ENCODE data around the gene TOR4A. TPM values are rescaled to one million over a fixed set of nuclear protein-coding genes. Genes with fewer than 3 reads are reported as not detected.

Gene TOR4A
- total RNA-seq, 2 donors from 2014 or later, result 59.3 to 60.8 TPM

GRCh38 chr9:137265496-137266161, 11.9 kb upstream of the TOR4A start:
- ATAC-seq (no peak), DNase-seq (no peak)
- intact Hi-C loops (cut with DNase I, micrococcal nuclease), result no loop called here

GRCh38 chr9:137266162-137266527, 11.4 kb upstream of the TOR4A start:
- intact Hi-C loops (cut with DNase I, micrococcal nuclease), result no loop called here
- ATAC-seq (no peak), DNase-seq (no peak)

- DNase-seq (no peak), ATAC-seq (no peak)
- intact Hi-C loops (cut with DNase I, micrococcal nuclease), result no loop called here
Measured at GRCh38 chr9:137266585-137267453, 10.7 kb upstream of the TOR4A start.

- no peak for ATAC-seq
- no peak for DNase-seq
- intact Hi-C loops (cut with DNase I, micrococcal nuclease), result no loop called here
Measured at GRCh38 chr9:137267933-137268355, 9.6 kb upstream of the TOR4A start.

DNA sequence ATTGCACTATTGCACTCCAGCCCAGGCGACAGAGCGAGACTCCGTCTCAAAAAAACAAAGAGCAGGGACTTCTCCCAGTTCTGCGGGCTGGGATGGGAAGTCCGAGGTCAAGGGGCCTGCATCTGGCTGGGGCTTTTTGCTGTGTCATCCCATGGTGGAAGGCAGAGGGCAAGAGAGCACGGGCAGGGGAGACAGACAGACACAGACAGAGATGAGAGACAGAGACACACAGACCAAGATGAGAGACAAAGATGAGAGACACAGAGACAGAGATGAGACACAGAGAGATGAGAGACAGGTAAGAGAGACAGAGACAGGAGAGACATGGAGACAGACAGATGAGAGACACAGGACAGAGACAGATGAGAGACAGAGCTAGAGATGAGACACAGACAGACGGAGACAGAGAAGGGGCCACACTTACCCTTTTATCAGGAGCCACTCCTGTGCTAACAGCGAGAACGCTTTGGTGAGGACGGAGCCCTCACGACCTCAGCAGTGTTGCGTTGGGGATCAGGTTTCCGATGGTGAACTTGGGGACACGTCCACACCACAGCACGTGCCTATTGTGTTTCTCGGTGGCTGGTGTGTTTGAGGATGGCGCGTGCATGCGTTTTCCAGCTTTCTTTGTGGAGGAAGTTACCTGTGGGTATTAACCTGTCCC, 8.9 kb upstream of the TOR4A start:
- DNase-seq (no peak), ATAC-seq (no peak)
- intact Hi-C loops (cut with DNase I, micrococcal nuclease), result no loop called here

DNA sequence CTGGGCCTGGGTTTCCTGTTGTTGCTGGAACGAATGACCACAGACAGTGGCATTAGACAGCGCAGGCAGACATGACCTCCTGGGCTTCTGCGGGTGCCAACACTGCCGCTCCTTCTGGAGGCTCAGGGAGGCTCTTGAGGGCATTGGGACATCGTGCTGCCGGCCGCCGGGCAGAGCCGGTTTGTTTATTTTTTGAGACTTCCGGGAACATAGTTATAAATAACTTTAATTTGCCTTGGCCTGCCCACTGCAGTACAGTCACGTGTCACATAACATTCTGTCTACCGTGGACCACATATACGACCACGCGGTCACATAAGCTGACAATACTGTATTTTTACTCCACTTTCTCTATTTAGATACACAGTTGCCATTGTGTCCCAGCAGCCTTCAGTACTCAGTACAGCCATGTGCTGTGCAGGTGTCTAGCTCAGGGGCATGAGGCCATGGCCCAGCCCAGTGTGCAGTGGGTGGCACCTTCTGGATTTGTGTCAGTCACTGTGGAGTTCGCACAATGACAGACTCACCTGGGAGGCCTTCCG, 8.2 kb upstream of the TOR4A start:
- ATAC-seq (peak; percentile 83), DNase-seq (peak; percentile 76 to 83)
- intact Hi-C loops (cut with DNase I, micrococcal nuclease), result no loop called here

DNA sequence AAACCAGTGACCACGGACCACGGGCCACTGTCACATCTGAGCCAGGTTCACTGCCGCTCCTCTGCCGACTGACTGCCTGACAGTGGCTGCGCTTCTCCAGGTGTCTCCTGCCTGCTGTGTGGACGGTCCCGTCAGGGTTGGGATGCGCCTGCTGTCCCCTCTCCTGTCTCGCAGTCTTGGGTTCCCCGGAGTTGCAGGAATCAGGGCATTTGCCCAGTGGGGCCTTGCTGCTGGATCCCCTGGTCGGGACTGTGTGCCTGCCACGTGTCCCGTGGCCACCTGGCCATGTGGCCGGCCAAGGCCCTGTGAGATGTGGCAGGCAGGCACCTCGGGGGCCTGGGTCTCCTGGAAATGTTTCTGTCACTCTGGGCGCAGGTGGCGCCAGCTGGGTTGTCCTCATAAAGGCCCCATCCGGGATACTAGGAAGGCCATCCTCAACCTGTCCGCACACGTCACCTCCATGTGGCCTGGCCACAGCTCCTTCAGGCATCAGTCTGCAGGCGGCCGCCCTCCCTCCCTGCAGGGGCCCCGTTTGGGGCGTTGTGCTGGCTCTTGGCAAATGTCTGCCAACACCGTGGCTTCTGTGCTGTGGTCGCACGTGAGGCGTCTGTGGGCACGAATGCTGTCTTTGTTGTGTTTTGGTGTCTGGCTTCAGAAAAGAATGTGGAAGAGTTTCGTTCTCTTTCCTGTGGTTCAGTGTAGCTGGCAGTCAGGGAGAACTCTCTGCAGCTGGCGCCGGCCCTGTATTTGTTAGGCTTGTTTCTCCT, 6.4 kb upstream of the TOR4A start:
- ATAC-seq, result no peak
- no peak for DNase-seq
- intact Hi-C loops (cut with DNase I, micrococcal nuclease), result no loop called here

DNA sequence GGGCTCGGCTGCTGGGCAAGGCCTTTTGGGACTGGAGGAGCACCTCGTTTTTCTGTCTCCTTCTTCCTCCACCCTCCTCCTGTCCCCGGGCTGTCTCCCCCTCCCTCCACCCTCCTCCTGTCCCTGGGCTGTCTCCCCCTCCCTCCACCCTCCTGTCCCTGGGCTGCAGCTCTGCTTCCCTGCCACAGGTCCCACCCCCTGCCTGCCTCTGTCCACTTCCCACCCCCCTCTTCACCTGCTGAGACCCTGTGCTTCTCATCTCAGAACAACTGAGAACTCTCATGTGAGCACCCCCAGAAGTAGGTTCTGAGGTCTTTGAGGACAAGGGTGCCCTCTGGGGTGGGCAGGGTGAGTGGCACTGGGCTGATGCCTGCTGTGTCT, 5.8 kb upstream of the TOR4A start:
- intact Hi-C loops (cut with DNase I, micrococcal nuclease), result no loop called here
- DNase-seq, result no peak
- no peak for ATAC-seq

- intact Hi-C loops (cut with DNase I, micrococcal nuclease), result no loop called here
- DNase-seq, result no peak
Measured at GRCh38 chr9:137272241-137273094, 5.1 kb upstream of the TOR4A start.

GRCh38 chr9:137273095-137273490, 4.4 kb upstream of the TOR4A start:
- no peak for DNase-seq
- intact Hi-C loops (cut with DNase I, micrococcal nuclease), result no loop called here
- no peak for ATAC-seq

More at GRCh38 chr9:137272241-137273094, 5.1 kb upstream of the TOR4A start:
- no peak for ATAC-seq

DNA sequence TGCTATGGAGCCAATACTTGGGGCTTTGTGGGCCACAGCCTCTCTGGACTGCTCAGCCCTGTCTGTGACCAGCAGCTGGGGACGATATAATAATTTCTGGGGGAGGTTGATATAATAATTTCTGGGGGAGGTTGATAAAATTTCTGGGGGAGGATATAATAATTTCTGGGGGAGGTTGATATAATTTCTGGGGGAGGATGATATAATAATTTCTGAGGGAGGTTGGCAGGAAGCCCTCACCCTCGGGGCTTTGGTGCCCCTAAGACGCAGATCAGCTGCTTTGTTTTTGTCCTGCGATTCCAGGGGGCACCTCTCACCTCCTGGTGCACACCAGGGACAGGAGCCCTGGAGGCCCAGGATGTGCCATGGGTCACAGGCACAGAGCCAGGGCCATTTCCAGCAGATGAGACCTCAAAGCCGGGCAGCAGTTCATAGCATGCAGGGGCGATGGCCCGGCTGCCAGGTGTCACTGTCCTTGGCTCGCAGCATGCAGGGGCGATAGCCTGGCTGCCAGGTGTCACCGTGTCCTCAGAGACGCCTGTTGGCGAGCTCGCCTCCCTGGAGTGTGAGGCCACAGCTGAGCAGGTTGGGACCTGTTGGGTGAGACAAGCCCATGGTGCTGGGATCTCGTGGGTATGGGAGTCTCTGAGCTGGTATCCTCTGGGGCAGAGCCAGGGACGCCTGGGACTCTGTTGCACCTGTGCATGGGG, 3.8 kb upstream of the TOR4A start:
- ATAC-seq (peak; percentile 2), DNase-seq (no peak)
- intact Hi-C loops (cut with DNase I, micrococcal nuclease), result no loop called here

DNA sequence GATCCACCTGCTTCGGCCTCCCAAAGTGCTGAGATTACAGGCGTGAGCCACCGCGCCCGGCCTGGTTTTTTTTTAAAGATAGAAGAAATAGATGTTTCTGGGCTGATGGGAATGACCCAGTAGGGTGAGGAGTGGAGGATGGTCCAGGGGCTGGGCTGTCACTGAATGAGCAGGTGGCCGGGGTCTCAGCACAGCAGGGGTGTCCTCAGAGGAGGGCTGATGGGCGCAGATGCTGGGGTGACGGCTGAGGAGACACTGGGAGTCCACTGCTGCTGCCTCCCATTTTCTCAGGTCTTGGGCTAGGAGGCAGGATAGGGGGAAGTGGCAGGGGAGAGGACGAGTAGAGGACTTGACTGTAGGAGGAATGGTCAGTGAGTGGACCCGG, 2.3 kb upstream of the TOR4A start:
- intact Hi-C loops (cut with DNase I, micrococcal nuclease), result no loop called here
- no peak for DNase-seq
- no peak for ATAC-seq

- ATAC-seq (no peak), DNase-seq (no peak)
- intact Hi-C loops (cut with DNase I, micrococcal nuclease), result no loop called here
Measured at GRCh38 chr9:137275588-137276472, 1.7 kb upstream of the TOR4A start.

DNA sequence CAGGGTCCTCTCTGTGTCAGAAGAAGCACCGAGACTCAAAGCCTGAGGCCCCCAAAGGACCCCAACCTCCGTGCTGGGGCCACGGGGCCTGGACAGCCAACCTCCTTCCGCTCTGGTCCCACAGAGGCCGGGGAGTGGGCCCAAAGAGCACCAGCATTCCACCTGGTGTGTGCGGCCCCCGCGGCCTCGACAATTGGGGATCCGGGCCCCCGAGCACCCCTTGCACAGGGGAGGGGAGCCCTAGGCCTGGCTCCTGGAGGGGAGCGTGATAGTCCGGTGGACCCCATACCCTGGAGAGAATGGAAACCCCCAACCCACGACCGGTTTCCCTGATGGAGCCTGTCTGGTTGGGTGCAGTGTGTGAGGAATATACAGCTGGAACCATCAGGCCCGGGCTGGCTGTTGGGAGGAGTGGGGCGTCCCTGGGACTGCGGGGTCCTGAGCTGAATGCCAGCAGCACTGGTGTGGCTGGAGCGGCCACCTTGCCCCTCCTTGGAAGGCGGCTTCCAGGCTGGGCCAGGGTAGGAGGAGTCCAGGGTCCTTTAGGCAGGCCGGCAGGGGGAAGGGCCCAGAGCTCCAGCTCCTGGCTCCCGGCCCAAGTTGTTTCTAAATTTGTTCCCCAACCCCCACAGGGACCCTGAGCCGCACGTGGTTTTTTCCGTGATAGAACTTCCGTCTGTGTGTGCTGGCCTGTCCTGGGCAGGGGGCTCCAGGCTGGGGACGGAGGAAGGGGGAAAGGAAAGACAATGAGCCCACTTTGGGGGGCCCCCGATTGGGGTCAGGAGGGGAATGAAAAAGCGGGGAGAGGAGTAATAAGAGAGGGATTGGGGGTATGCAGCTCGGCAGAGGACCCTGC, 825 bp upstream of the TOR4A start:
- peak; percentile 83 to 85 for DNase-seq
- peak; percentile 42 for ATAC-seq
- intact Hi-C loops (cut with DNase I, micrococcal nuclease), result no loop called here

- peak; percentile 37 for ATAC-seq
- DNase-seq, result peak; percentile 42 to 67
- intact Hi-C loops (cut with DNase I, micrococcal nuclease), result no loop called here
Measured at GRCh38 chr9:137278061-137278701, 655 bp downstream of the TOR4A start.

Data from left colon (tissue), 2 donors.